C4-2B (cell line): Measurements from ENCODE around the gene TADA3.

Experiments used
- ZFX ChIP-seq: fragments of 450-650 bp; IDR thresholded peaks from 2 replicates; pipeline ENCODE4 v1.6.1; 2017
- TF ChIP-seq, protein P1 (sequence below): fragments of 450-650 bp; conservative IDR thresholded peaks from 2 replicates; pipeline ENCODE4 v1.5.1; 2017; ENCODE audit warnings: mild to moderate bottlenecking

DNA sequence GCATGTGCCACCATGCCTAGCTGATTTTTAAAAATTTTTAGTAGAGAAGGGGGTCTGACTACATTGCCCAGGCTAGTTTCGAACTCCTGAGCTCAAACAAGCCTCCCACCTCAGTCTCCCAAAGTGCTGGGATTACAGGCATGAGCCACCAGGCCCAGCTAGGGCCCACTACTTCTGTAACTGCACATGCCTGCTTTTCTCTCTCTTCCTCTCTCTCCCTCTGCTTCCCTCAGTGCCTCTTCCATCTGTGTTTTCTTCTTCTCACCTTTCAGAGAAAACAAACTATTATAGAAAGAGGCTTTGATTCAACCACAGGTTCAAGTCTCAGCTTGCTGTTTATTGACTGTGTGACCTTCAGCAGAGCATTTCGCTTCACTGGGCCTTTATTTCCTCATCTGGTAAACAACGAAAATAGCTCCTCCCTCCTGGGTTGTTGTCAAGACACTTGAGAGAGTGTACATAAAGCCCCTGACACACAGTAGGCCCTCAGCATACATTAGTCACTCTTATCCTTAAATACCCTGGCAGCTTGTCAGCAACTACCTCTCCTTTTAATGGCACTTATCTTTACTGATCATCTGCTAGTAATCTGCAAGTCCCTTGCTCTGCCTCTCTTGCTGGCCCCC is 10.2 kb downstream of the TADA3 start:
- TF ChIP-seq, protein P1, sequence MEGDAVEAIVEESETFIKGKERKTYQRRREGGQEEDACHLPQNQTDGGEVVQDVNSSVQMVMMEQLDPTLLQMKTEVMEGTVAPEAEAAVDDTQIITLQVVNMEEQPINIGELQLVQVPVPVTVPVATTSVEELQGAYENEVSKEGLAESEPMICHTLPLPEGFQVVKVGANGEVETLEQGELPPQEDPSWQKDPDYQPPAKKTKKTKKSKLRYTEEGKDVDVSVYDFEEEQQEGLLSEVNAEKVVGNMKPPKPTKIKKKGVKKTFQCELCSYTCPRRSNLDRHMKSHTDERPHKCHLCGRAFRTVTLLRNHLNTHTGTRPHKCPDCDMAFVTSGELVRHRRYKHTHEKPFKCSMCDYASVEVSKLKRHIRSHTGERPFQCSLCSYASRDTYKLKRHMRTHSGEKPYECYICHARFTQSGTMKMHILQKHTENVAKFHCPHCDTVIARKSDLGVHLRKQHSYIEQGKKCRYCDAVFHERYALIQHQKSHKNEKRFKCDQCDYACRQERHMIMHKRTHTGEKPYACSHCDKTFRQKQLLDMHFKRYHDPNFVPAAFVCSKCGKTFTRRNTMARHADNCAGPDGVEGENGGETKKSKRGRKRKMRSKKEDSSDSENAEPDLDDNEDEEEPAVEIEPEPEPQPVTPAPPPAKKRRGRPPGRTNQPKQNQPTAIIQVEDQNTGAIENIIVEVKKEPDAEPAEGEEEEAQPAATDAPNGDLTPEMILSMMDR: no peak
- no peak for TF ChIP-seq ZFX
